ENCODE data around the gene SLAIN2.

Gene SLAIN2

GRCh38 chr4:48372272-48372671, 30.9 kb downstream of the SLAIN2 start:
- peaks cover 7% of the 10 kb centered on the region; the same call in 1 of the 2 replicates for H3K79me2 ChIP-seq (ENCODE audit: insufficient read depth, low read depth)
- no peak overlapping the region for H3K4me2 ChIP-seq
- H3K36me3 ChIP-seq (ENCODE audit: insufficient read depth): no peaks in the 10 kb centered on the region

GRCh38 chr4:48375651-48376304, 34.4 kb downstream of the SLAIN2 start:
- Histone ChIP-seq H3K4me1 (ENCODE audit: low read depth, poor library complexity, severe bottlenecking) (no peaks in the 10 kb centered on the region), H2AFZ (ENCODE audit: low read depth) (no peak overlapping the region), H3K4me3 (IDR thresholded peaks at IDR 0.05; ENCODE audit: insufficient read depth, low read depth, low read length) (no peak overlapping the region), H3K9ac (no peak overlapping the region), H4K20me1 (ENCODE audit: insufficient read depth) (no peaks in the 10 kb centered on the region), H3K27ac (no peak overlapping the region), H3K36me3 (ENCODE audit: insufficient read depth) (0 out of 2 replicates have a peak, but pooled peaks cover 4% of the 10 kb centered on the region), H3K27me3 (ENCODE audit: insufficient read depth, low read depth) (no peaks in the 10 kb centered on the region), H3K4me2 (no peak overlapping the region), H3K79me2 (ENCODE audit: insufficient read depth, low read depth) (no peaks in the 10 kb centered on the region)
- TF ChIP-seq, protein P1, sequence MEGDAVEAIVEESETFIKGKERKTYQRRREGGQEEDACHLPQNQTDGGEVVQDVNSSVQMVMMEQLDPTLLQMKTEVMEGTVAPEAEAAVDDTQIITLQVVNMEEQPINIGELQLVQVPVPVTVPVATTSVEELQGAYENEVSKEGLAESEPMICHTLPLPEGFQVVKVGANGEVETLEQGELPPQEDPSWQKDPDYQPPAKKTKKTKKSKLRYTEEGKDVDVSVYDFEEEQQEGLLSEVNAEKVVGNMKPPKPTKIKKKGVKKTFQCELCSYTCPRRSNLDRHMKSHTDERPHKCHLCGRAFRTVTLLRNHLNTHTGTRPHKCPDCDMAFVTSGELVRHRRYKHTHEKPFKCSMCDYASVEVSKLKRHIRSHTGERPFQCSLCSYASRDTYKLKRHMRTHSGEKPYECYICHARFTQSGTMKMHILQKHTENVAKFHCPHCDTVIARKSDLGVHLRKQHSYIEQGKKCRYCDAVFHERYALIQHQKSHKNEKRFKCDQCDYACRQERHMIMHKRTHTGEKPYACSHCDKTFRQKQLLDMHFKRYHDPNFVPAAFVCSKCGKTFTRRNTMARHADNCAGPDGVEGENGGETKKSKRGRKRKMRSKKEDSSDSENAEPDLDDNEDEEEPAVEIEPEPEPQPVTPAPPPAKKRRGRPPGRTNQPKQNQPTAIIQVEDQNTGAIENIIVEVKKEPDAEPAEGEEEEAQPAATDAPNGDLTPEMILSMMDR (conservative IDR thresholded peaks at IDR 0.05; ENCODE audit: low read depth, low read length): no peak

More at GRCh38 chr4:48372272-48372671, 30.9 kb downstream of the SLAIN2 start:
- H2AFZ ChIP-seq (ENCODE audit: low read depth): no peak overlapping the region
- H3K9ac ChIP-seq: no peak overlapping the region
- no peaks in the 10 kb centered on the region; the same call in 1 of the 2 replicates for H4K20me1 ChIP-seq (ENCODE audit: insufficient read depth)
- TF ChIP-seq, protein P1 (conservative IDR thresholded peaks at IDR 0.05; ENCODE audit: low read depth, low read length): no peak
- no peak overlapping the region for H3K27ac ChIP-seq
- H3K27me3 ChIP-seq (ENCODE audit: insufficient read depth, low read depth): no peaks in the 10 kb centered on the region
- H3K4me1 ChIP-seq (ENCODE audit: low read depth, poor library complexity, severe bottlenecking): peaks cover 12% of the 10 kb centered on the region
- no peak overlapping the region for H3K4me3 ChIP-seq (IDR thresholded peaks at IDR 0.05; ENCODE audit: insufficient read depth, low read depth, low read length)

DNA sequence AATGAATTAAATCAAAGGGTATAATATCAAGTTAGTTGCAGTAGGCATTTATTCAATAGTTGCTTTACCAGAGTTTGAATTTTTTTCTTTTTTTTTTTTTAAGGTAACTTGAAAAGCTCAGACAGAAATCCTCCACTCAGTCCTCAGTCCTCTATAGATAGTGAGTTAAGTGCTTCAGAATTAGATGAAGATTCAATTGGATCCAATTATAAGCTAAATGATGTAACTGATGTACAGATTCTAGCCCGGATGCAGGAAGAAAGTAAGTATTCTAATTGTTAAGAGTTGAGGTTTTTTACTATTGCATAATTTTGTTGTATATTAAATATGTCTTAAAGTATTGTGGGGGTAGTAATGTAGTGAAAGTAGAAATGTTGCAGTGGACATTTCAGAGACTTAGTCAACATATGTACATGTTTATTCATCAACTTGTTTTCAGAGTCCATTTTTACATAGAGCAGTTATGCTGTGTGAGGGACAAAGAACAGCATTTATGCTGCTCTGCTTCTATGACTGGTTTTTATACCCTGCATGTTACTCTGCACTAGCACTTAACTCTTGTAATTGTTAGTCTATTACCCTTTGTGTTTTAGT, 38.4 kb downstream of the SLAIN2 start:
- 0 out of 2 replicates have a peak, but pooled peaks cover 4% of the 10 kb centered on the region for H3K36me3 ChIP-seq (ENCODE audit: insufficient read depth)
- H4K20me1 ChIP-seq (ENCODE audit: insufficient read depth): no peaks in the 10 kb centered on the region
- TF ChIP-seq, protein P1 (conservative IDR thresholded peaks at IDR 0.05; ENCODE audit: low read depth, low read length): no peak
- no peak overlapping the region for H2AFZ ChIP-seq (ENCODE audit: low read depth)
- H3K4me1 ChIP-seq (ENCODE audit: low read depth, poor library complexity, severe bottlenecking): no peaks in the 10 kb centered on the region
- no peak overlapping the region for H3K4me2 ChIP-seq
- no peaks in the 10 kb centered on the region for H3K79me2 ChIP-seq (ENCODE audit: insufficient read depth, low read depth)
- H3K9ac ChIP-seq: no peak overlapping the region
- no peak overlapping the region for H3K27ac ChIP-seq
- no peak overlapping the region for H3K4me3 ChIP-seq (IDR thresholded peaks at IDR 0.05; ENCODE audit: insufficient read depth, low read depth, low read length)
- H3K27me3 ChIP-seq (ENCODE audit: insufficient read depth, low read depth): no peaks in the 10 kb centered on the region

DNA sequence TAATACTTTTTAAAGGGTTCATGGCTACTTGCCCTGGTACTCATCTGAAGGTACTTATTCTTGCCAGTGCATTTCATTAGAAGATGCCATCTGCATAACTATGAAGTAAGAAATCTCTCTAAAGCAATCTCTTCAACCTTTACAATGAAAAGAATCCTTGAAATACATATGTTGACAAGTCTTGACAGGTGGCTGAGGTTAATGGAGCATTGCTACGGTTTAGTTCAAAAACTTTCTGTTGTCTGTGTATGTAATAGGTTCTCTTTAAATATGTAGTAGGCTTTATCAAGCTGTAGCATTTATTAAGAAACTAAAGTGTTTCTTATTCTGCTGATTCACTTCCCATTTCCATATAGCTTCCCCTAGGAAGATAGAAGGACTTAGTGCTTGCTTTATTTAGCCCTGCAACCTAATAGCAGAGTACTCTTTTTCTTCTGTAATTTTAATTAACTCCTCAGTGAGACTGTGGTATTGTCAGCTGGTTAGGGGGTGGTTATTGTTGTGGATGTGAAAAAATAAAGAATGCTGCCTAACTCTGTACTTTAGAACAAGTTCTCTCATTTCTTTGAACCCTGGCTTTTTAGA, 39.3 kb downstream of the SLAIN2 start:
- no peaks in the 10 kb centered on the region for H3K27me3 ChIP-seq (ENCODE audit: insufficient read depth, low read depth)
- H3K4me3 ChIP-seq (IDR thresholded peaks at IDR 0.05; ENCODE audit: insufficient read depth, low read depth, low read length): no peak overlapping the region
- no peak overlapping the region for H3K27ac ChIP-seq
- H4K20me1 ChIP-seq (ENCODE audit: insufficient read depth): no peaks in the 10 kb centered on the region
- no peak overlapping the region for H3K4me2 ChIP-seq
- H3K9ac ChIP-seq: no peak overlapping the region
- TF ChIP-seq, protein P1 (conservative IDR thresholded peaks at IDR 0.05; ENCODE audit: low read depth, low read length): no peak
- 0 out of 2 replicates have a peak, but pooled peaks cover 4% of the 10 kb centered on the region for H3K36me3 ChIP-seq (ENCODE audit: insufficient read depth)
- H2AFZ ChIP-seq (ENCODE audit: low read depth): no peak overlapping the region
- no peaks in the 10 kb centered on the region for H3K79me2 ChIP-seq (ENCODE audit: insufficient read depth, low read depth)
- H3K4me1 ChIP-seq (ENCODE audit: low read depth, poor library complexity, severe bottlenecking): no peaks in the 10 kb centered on the region

All from KMS-11 (cell line).